Colonic mucosa (tissue), 4 donors: ENCODE measurements around the gene UCN3. TPM values are rescaled to one million over a fixed set of nuclear protein-coding genes. Genes with fewer than 3 reads are reported as not detected.

Experiments
- DNase-seq: peaks from one replicate; pipeline ENCODE4 v3.0.0-alpha.2; 2020
- H3K27ac ChIP-seq: fragments of 200-600 bp; one replicate; pipeline ENCODE4 v1.8.0; 2021
- H3K27me3 ChIP-seq: fragments of 200-600 bp; one replicate; pipeline ENCODE4 v1.8.0; 2021
- H3K36me3 ChIP-seq: fragments of 200-600 bp; one replicate; pipeline ENCODE4 v1.8.0; 2021
- H3K4me1 ChIP-seq: fragments of 200-600 bp; one replicate; pipeline ENCODE4 v1.8.0; 2021; ENCODE audit warnings: mild to moderate bottlenecking
- H3K4me3 ChIP-seq: fragments of 200-600 bp; one replicate; pipeline ENCODE4 v1.8.0; 2021
- H3K9ac ChIP-seq, 2 donors: one replicate each; pipeline ENCODE4 v1.7.0; 2013; ENCODE audit warnings: control low read depth in 2 of 2, low read depth in 2 of 2, low read length in 2 of 2
- H3K9me3 ChIP-seq: fragments of 200-600 bp; one replicate; pipeline ENCODE4 v1.8.0; 2021
- intact Hi-C: fragments of 100-400 bp; cut with DNase I; formaldehyde crosslinking; loops from one replicate; pipeline ENCODE4 v1.14.1; 2022
- total RNA-seq, 2 donors: library from RNA; stranded (reverse); fragmentation: NEBNext Ultra II Directional in 1 of 2; extraction: Animal tissue kit (Norgen Biotek cat#: 25700) in 1 of 2; gene quantifications; one replicate each; pipeline ENCODE4 v1.2.1, GENCODE V29; 2021
- TF ChIP-seq, protein P1 (sequence below): fragments of 200-600 bp; IDR thresholded peaks from one replicate; pipeline ENCODE4 v1.8.0; 2022; ENCODE audit warnings: antibody characterized with exemption, mild to moderate bottlenecking
- donor health status: healthy.
- donor health status: DM: no; HTN: no; CAD: no.
- donor health status: DM: no; HTN: no; CAD: no.

UCN3 gene
- total RNA-seq, 2 donors from 2014 or later, result 4.0 TPM

DNA sequence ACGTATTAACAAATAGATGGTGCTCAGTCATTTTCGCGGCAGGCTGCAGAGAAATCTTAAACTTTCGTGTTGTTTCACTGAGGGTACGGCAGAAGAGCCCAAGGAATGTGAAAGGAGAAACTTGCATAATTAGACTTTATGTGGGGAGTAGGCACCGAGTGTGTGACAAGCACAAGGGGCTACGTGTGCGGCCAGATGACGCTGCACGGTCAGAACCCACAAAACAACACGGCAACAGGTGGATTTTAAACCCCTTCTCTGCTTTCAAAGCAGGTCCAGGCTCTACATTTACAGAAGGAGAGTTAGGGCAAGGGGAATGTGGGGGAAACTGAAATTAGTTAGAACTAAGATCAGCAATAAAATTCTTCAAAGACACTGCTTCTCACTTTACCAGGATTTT, 392 bp upstream of the UCN3 start:
- Histone ChIP-seq H3K36me3 (no peaks in the 10 kb centered on the region), H3K4me3 (no peak overlapping the region), H3K27me3 (no peaks in the 10 kb centered on the region), H3K27ac (no peak overlapping the region), H3K9ac (no peak overlapping the region), H3K9me3 (no peaks in the 10 kb centered on the region), H3K4me1 (no peaks in the 10 kb centered on the region)
- TF ChIP-seq, protein P1, sequence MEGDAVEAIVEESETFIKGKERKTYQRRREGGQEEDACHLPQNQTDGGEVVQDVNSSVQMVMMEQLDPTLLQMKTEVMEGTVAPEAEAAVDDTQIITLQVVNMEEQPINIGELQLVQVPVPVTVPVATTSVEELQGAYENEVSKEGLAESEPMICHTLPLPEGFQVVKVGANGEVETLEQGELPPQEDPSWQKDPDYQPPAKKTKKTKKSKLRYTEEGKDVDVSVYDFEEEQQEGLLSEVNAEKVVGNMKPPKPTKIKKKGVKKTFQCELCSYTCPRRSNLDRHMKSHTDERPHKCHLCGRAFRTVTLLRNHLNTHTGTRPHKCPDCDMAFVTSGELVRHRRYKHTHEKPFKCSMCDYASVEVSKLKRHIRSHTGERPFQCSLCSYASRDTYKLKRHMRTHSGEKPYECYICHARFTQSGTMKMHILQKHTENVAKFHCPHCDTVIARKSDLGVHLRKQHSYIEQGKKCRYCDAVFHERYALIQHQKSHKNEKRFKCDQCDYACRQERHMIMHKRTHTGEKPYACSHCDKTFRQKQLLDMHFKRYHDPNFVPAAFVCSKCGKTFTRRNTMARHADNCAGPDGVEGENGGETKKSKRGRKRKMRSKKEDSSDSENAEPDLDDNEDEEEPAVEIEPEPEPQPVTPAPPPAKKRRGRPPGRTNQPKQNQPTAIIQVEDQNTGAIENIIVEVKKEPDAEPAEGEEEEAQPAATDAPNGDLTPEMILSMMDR, result no peak
- intact Hi-C loops, result no loop called here
- no peak for DNase-seq

DNA sequence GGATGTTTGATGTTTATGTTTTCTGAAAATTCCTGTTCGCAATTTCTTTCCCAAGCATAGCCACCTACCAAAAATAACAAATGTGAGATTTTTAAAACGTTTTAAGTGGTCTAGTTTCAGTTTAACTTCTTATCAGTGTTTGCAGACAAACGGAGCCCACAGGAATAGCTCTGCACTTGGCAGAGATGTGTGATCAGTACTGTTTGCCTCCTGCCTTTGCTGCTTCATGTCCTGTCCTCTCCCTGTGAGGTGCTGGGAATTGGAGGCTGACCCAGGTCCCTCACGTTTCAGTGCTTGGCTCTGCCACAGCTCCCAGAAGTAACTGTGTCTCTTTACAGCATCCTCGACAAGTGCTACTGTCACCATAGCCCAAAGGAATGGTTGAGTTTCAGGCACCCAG, 1.2 kb downstream of the UCN3 start:
- TF ChIP-seq, protein P1, result no peak
- no peaks in the 10 kb centered on the region for H3K4me1 ChIP-seq
- no peak overlapping the region for H3K27ac ChIP-seq
- no peak for DNase-seq
- H3K36me3 ChIP-seq, result no peaks in the 10 kb centered on the region
- intact Hi-C loops, result no loop called here
- H3K9ac ChIP-seq, result no peak overlapping the region
- no peak overlapping the region for H3K4me3 ChIP-seq
- no peaks in the 10 kb centered on the region for H3K9me3 ChIP-seq
- no peaks in the 10 kb centered on the region for H3K27me3 ChIP-seq

DNA sequence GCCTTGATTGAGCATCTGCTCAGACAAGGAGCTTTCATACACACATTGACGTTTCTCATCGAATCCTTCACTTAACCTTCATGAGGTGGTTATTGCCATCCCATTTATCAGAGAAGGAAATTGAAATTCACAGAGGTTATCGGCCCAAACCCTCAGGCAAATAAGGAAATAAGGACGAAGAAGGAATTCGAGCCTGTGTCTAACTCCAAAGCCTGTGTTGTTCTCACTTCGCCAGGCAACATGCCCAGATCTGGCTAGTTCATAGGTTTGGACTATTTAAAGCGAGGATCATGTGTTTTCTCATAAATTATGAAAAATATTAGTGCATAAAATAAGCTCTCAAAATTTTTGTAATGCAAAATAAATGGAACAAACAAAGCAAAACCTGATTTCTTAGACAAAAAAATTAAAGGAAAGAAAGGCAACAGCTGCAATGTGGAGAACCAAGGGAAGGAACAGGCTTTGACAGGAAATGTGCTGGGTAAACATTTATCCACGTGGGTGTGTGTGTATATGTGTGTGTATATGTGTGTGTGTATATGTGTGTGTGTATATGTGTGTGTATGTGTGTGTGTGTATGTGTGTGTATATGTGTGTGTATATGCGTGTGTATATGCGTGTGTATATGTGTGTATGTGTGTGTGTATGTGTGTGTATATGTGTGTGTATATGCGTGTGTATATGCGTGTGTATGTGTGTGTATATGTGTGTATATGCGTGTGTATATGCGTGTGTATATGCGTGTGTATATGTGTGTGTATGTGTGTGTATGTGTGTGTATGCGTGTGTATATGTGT, 4.8 kb downstream of the UCN3 start:
- Histone ChIP-seq H3K27me3 (no peaks in the 10 kb centered on the region), H3K9ac (no peak overlapping the region), H3K9me3 (no peaks in the 10 kb centered on the region), H3K4me3 (no peak overlapping the region), H3K36me3 (no peaks in the 10 kb centered on the region), H3K27ac (no peak overlapping the region), H3K4me1 (no peaks in the 10 kb centered on the region)
- intact Hi-C loops, result no loop called here
- TF ChIP-seq, protein P1, result no peak
- no peak for DNase-seq

DNA sequence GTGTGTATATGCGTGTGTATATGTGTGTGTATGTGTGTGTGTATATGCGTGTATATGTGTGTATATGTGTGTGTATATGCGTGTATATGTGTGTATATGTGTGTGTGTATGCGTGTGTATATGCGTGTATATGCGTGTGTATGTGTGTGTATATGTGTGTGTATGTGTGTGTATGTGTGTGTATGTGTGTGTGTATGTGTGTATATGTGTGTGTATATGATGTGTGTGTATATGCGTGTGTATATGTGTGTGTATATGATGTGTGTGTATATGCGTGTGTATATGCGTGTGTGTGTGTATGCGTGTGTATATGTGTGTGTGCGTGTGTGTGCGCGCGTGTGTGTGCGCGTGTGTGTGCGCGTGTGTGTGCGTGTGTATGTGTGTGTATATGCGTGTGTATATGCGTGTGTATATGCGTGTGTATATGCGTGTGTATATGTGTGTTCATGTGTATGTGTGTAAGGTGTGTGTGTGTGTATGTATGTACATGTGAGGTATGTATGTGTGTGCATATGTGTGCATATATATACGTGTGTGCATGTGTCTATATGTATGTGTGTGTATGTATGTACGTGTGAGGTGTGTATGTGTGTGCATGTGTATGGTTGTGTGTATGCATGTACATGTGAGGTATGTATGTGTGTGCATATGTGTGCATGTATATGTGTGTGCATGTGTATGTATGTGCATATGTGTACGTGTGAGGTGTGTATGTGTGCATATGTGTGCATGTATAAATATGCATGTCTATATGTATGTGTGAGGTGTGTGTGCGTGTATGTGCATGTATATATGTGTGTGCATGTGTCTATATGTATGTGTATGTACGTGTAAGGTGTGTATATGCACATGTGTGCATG, 6.0 kb downstream of the UCN3 start:
- intact Hi-C loops, result no loop called here

DNA sequence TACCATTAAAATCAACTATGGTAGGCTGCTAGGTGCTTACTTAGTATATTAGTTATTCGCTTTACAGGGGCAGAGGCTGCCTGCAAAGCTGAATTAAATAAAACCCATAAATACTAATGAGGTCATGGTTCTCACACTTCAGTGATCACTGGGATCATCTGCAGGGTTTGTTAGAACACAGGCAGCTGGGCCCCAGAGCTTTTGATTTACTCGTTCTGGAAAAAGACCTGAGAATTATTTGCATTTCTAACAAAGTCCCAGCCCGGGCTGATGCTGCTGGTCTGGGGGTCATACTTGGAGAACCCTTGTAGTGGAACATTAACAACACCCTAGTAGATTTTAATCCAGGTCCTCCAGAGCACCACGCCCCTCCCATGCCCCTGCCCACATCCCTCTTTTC, 8.5 kb downstream of the UCN3 start:
- no peak overlapping the region for H3K27ac ChIP-seq
- H3K4me3 ChIP-seq, result no peak overlapping the region
- intact Hi-C loops, result no loop called here

More for the DNA sequence above, 6.0 kb downstream of the UCN3 start:
- Histone ChIP-seq H3K36me3 (no peaks in the 10 kb centered on the region), H3K9me3 (no peaks in the 10 kb centered on the region), H3K27me3 (no peaks in the 10 kb centered on the region), H3K4me3 (no peak overlapping the region), H3K4me1 (no peaks in the 10 kb centered on the region), H3K9ac (no peak overlapping the region), H3K27ac (no peak overlapping the region)
- TF ChIP-seq, protein P1, result no peak
- no peak for DNase-seq

More for the DNA sequence above, 8.5 kb downstream of the UCN3 start:
- TF ChIP-seq, protein P1, result no peak
- Histone ChIP-seq H3K4me1 (no peaks in the 10 kb centered on the region), H3K36me3 (no peaks in the 10 kb centered on the region), H3K9me3 (no peaks in the 10 kb centered on the region), H3K27me3 (no peaks in the 10 kb centered on the region), H3K9ac (no peak overlapping the region)
- no peak for DNase-seq
